TTC549 (cell line): ENCODE measurements around the gene GDPD4.

Experiments used
- FAIRE-seq: peaks from 2 replicates; lab custom pipeline; 2012; peaks lifted over from hg19 to GRCh38; lab: Jason Lieb, UNC

GDPD4 gene

GRCh38 chr11:77236901-77237300 is 64.6 kb downstream of the GDPD4 start:
- FAIRE-seq: no peak

- FAIRE-seq: no peak
Observed at GRCh38 chr11:77233011-77233410, 68.5 kb downstream of the GDPD4 start.

- no peak for FAIRE-seq
Observed at GRCh38 chr11:77232242-77232641, 69.2 kb downstream of the GDPD4 start.

GRCh38 chr11:77231800-77232199 is 69.7 kb downstream of the GDPD4 start:
- FAIRE-seq: no peak

GRCh38 chr11:77230878-77231605 is 70.4 kb downstream of the GDPD4 start:
- FAIRE-seq: no peak

- no peak for FAIRE-seq
Observed at GRCh38 chr11:77223797-77224196, 77.7 kb downstream of the GDPD4 start.

GRCh38 chr11:77217156-77217555 is 84.3 kb downstream of the GDPD4 start:
- FAIRE-seq: no peak

GRCh38 chr11:77215106-77215505 is 86.4 kb downstream of the GDPD4 start:
- no peak for FAIRE-seq

GRCh38 chr11:77214557-77214956 is 86.9 kb downstream of the GDPD4 start:
- FAIRE-seq: no peak

- no peak for FAIRE-seq
Observed at GRCh38 chr11:77213589-77214428, 87.7 kb downstream of the GDPD4 start.

- FAIRE-seq: no peak
Observed at GRCh38 chr11:77213029-77213579, 88.4 kb downstream of the GDPD4 start.

GRCh38 chr11:77212314-77213007 is 89.0 kb downstream of the GDPD4 start:
- FAIRE-seq: no peak

GRCh38 chr11:77211594-77212251 is 89.8 kb downstream of the GDPD4 start:
- no peak for FAIRE-seq

- no peak for FAIRE-seq
Observed at GRCh38 chr11:77211040-77211451, 90.4 kb downstream of the GDPD4 start.

GRCh38 chr11:77209663-77210062 is 91.8 kb downstream of the GDPD4 start:
- no peak for FAIRE-seq

- no peak for FAIRE-seq
Observed at GRCh38 chr11:77208535-77208934, 93.0 kb downstream of the GDPD4 start.

- no peak for FAIRE-seq
Observed at GRCh38 chr11:77207618-77208313, 93.7 kb downstream of the GDPD4 start.

GRCh38 chr11:77207019-77207485 is 94.4 kb downstream of the GDPD4 start:
- no peak for FAIRE-seq

GRCh38 chr11:77206264-77207018 is 95.0 kb downstream of the GDPD4 start:
- FAIRE-seq: no peak

- no peak for FAIRE-seq
Observed at GRCh38 chr11:77205467-77206263, 95.8 kb downstream of the GDPD4 start.
